Neural progenitor cell (in vitro differentiated cells): ENCODE measurements around the gene RAB36. TPM values are rescaled to one million over a fixed set of nuclear protein-coding genes. Genes with fewer than 3 reads are reported as not detected.

Experiments used
- DNase-seq: peaks from one replicate; pipeline ENCODE4 v3.0.0-alpha.2; 2016; ENCODE audit warnings: low spot score
- H2AFZ ChIP-seq: fragments of 200-600 bp; sonication (generic); replicated peaks from 2 replicates; pipeline ENCODE4 v1.6.1; 2016; ENCODE audit warnings: antibody characterized with exemption
- H3F3A ChIP-seq: fragments of 200-600 bp; sonication (generic); 2 replicates; pipeline ENCODE4 v1.6.1; 2016; ENCODE audit warnings: antibody characterized with exemption, low read depth
- H3K27ac ChIP-seq: fragments of 200-600 bp; sonication (generic); 2 replicates; pipeline ENCODE4 v1.5.1; 2016; ENCODE audit warnings: mild to moderate bottlenecking
- H3K27me3 ChIP-seq: fragments of 200-600 bp; sonication (generic); 2 replicates; pipeline ENCODE4 v1.6.1; 2016; ENCODE audit warnings: mild to moderate bottlenecking, moderate library complexity
- H3K36me3 ChIP-seq: fragments of 200-600 bp; sonication (generic); 2 replicates; pipeline ENCODE4 v1.5.1; 2016
- H3K4me1 ChIP-seq: fragments of 200-600 bp; sonication (generic); 2 replicates; pipeline ENCODE4 v1.6.1; 2016; ENCODE audit warnings: mixed run types
- H3K4me2 ChIP-seq: fragments of 200-600 bp; sonication (generic); 2 replicates; pipeline ENCODE4 v1.6.1; 2016
- H3K4me3 ChIP-seq: fragments of 200-600 bp; sonication (generic); 2 replicates; pipeline ENCODE4 v1.5.1; 2016
- H3K79me2 ChIP-seq: fragments of 200-600 bp; sonication (generic); 2 replicates; pipeline ENCODE4 v1.6.1; 2016; ENCODE audit warnings: low read depth
- H3K9ac ChIP-seq: fragments of 200-600 bp; sonication (generic); 2 replicates; pipeline ENCODE4 v1.6.1; 2016
- H3K9me3 ChIP-seq: fragments of 200-600 bp; sonication (generic); 2 replicates; pipeline ENCODE4 v1.5.1; 2016; ENCODE audit warnings: low read depth
- H4K20me1 ChIP-seq: fragments of 200-600 bp; sonication (generic); 2 replicates; pipeline ENCODE4 v1.6.1; 2016; ENCODE audit warnings: low read depth
- H3K27ac Mint-ChIP-seq: 3 replicates; pipeline ENCODE4 v1.8.0; 2021; ENCODE audit warnings: mixed read lengths
- H3K27me3 Mint-ChIP-seq: 2 replicates; pipeline ENCODE4 v1.8.0; 2022; ENCODE audit warnings: low read depth, mild to moderate bottlenecking, inconsistent platforms, moderate library complexity, mixed read lengths; ENCODE audit not compliant: insufficient read depth
- H3K36me3 Mint-ChIP-seq: 3 replicates; pipeline ENCODE4 v1.8.0; 2021; ENCODE audit warnings: mixed read lengths
- H3K4me1 Mint-ChIP-seq: 3 replicates; pipeline ENCODE4 v1.8.0; 2021; ENCODE audit warnings: mixed read lengths
- H3K4me3 Mint-ChIP-seq: 3 replicates; pipeline ENCODE4 v1.8.0; 2021; ENCODE audit warnings: mild to moderate bottlenecking, moderate library complexity, mixed read lengths
- H3K9me3 Mint-ChIP-seq: 3 replicates; pipeline ENCODE4 v1.8.0; 2020; ENCODE audit warnings: mixed read lengths
- EZH2 ChIP-seq: fragments of 200-600 bp; sonication (generic); IDR thresholded peaks from 2 replicates; pipeline ENCODE4 v1.6.1; 2017; ENCODE audit warnings: antibody characterized with exemption, mild to moderate bottlenecking, moderate library complexity
- EZH2phosphoT487 ChIP-seq: fragments of 200-600 bp; sonication (generic); IDR thresholded peaks from 2 replicates; pipeline ENCODE4 v1.6.1; 2017; ENCODE audit warnings: antibody characterized with exemption
- total RNA-seq: library from RNA; depleted of rRNA; stranded (reverse); fragments of >200 nt; gene quantifications from 2 replicates; pipeline ENCODE4 v1.2.3, GENCODE V29; 2015; ENCODE audit warnings: low replicate concordance
- TF ChIP-seq, protein P1 (sequence below): fragments of 200-600 bp; sonication (generic); IDR thresholded peaks from 2 replicates; pipeline ENCODE4 v1.5.1; 2017; ENCODE audit warnings: antibody characterized with exemption, mild to moderate bottlenecking

Gene RAB36
- total RNA-seq, 1 donor from 2014 or later: 2.9 TPM

GRCh38 chr22:23105304-23105703 lies 40.0 kb upstream of the RAB36 start:
- no peak overlapping the region for H3K4me3 Mint-ChIP-seq
- H3K36me3 ChIP-seq: no peaks in the 10 kb centered on the region
- no peak overlapping the region for H3K4me2 ChIP-seq
- TF ChIP-seq EZH2phosphoT487: no peak
- TF ChIP-seq, protein P1, sequence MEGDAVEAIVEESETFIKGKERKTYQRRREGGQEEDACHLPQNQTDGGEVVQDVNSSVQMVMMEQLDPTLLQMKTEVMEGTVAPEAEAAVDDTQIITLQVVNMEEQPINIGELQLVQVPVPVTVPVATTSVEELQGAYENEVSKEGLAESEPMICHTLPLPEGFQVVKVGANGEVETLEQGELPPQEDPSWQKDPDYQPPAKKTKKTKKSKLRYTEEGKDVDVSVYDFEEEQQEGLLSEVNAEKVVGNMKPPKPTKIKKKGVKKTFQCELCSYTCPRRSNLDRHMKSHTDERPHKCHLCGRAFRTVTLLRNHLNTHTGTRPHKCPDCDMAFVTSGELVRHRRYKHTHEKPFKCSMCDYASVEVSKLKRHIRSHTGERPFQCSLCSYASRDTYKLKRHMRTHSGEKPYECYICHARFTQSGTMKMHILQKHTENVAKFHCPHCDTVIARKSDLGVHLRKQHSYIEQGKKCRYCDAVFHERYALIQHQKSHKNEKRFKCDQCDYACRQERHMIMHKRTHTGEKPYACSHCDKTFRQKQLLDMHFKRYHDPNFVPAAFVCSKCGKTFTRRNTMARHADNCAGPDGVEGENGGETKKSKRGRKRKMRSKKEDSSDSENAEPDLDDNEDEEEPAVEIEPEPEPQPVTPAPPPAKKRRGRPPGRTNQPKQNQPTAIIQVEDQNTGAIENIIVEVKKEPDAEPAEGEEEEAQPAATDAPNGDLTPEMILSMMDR: no peak
- TF ChIP-seq EZH2: no peak
- no peaks in the 10 kb centered on the region for H3K79me2 ChIP-seq
- H3K4me3 ChIP-seq: no peak overlapping the region
- no peak overlapping the region for H3K27ac Mint-ChIP-seq
- H3K27me3 Mint-ChIP-seq: peaks cover 5% of the 10 kb centered on the region
- peaks cover 3% of the 10 kb centered on the region for H3K36me3 Mint-ChIP-seq
- no peaks in the 10 kb centered on the region for H3F3A ChIP-seq
- H3K27ac ChIP-seq: no peak overlapping the region
- peaks cover 2% of the 10 kb centered on the region for H3K4me1 Mint-ChIP-seq
- peaks cover 47% of the 10 kb centered on the region for H4K20me1 ChIP-seq
- no peaks in the 10 kb centered on the region for H3K9me3 Mint-ChIP-seq
- H3K9ac ChIP-seq: no peak overlapping the region
- no peaks in the 10 kb centered on the region for H3K9me3 ChIP-seq
- no peaks in the 10 kb centered on the region for H3K4me1 ChIP-seq
- H3K27me3 ChIP-seq: no peaks in the 10 kb centered on the region
- H2AFZ ChIP-seq: no peak overlapping the region
- no peak for DNase-seq

GRCh38 chr22:23105919-23106318 lies 39.4 kb upstream of the RAB36 start:
- Histone ChIP-seq H3K9ac (no peak overlapping the region), H4K20me1 (peaks cover 47% of the 10 kb centered on the region), H3K4me2 (no peak overlapping the region), H3K9me3 (no peaks in the 10 kb centered on the region), H3F3A (no peaks in the 10 kb centered on the region), H3K4me1 (no peaks in the 10 kb centered on the region), H3K79me2 (no peaks in the 10 kb centered on the region), H3K36me3 (no peaks in the 10 kb centered on the region), H2AFZ (no peak overlapping the region), H3K27ac (no peak overlapping the region), H3K27me3 (no peaks in the 10 kb centered on the region), H3K4me3 (no peak overlapping the region)
- Mint-ChIP-seq H3K4me1 (peaks cover 4% of the 10 kb centered on the region), H3K36me3 (peaks cover 3% of the 10 kb centered on the region), H3K4me3 (no peak overlapping the region), H3K9me3 (no peaks in the 10 kb centered on the region), H3K27me3 (peaks cover 5% of the 10 kb centered on the region), H3K27ac (no peak overlapping the region)
- TF ChIP-seq, protein P1: no peak
- no peak for TF ChIP-seq EZH2
- no peak for TF ChIP-seq EZH2phosphoT487
- DNase-seq: no peak

DNA sequence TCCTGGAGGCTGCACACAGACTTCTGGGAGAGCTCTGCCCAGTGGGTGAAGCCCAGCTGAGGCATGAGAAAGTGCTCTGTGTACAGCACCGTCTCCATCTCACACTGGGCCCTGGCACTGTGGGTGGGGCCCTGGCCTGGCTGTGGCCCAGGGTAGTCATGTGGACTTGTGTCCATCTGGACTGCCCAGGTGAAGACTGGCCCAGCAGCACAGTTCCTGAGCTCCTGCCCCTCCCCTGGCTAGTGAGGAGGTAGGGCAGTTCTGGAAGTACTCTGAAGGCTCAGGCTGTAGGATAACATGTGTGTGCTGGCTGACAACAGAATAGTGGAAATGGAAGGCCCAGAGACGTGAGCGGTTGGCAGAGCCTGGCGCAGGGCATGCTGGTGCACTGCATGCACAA lies 38.9 kb upstream of the RAB36 start:
- Histone ChIP-seq H3K4me1 (no peaks in the 10 kb centered on the region), H4K20me1 (peaks cover 44% of the 10 kb centered on the region), H3K9me3 (no peaks in the 10 kb centered on the region), H3K4me3 (no peak overlapping the region), H3K36me3 (no peaks in the 10 kb centered on the region), H3F3A (no peaks in the 10 kb centered on the region), H2AFZ (no peak overlapping the region), H3K79me2 (no peaks in the 10 kb centered on the region), H3K4me2 (no peak overlapping the region), H3K9ac (no peak overlapping the region), H3K27me3 (no peaks in the 10 kb centered on the region), H3K27ac (no peak overlapping the region)
- H3K4me3 Mint-ChIP-seq: no peak overlapping the region
- H3K36me3 Mint-ChIP-seq: peaks cover 3% of the 10 kb centered on the region
- no peaks in the 10 kb centered on the region for H3K9me3 Mint-ChIP-seq
- DNase-seq: no peak
- H3K4me1 Mint-ChIP-seq: peaks cover 6% of the 10 kb centered on the region
- TF ChIP-seq, protein P1: no peak
- TF ChIP-seq EZH2 (no peak), EZH2phosphoT487 (no peak)
- H3K27ac Mint-ChIP-seq: no peak overlapping the region
- H3K27me3 Mint-ChIP-seq: peaks cover 5% of the 10 kb centered on the region
